Tibial nerve (tissue), 3 donors: Measurements from ENCODE around the gene FAAP24.
"Not testable (repeated sequence)": the region's sequence is repeated elsewhere in the genome, so short reads cannot be mapped to it uniquely, and the experiment has no call there.

Experiments
- EP300 ChIP-seq, 2 donors: sonication (generic); formaldehyde crosslinking; IDR thresholded peaks; one replicate each; pipeline ENCODE4 v1.6.1; 2017; ENCODE audit warnings: antibody characterized with exemption in 2 of 2, mild to moderate bottlenecking in 1 of 2
- POLR2A ChIP-seq, 2 donors: fragments of 450-650 bp; IDR thresholded peaks; one replicate each; pipeline ENCODE4 v1.6.1; 2017; ENCODE audit warnings: antibody characterized with exemption in 2 of 2, mild to moderate bottlenecking in 2 of 2, moderate library complexity in 2 of 2

- not testable (repeated sequence) for TF ChIP-seq POLR2A, EP300 (IDR thresholded peaks at IDR 0.05)
Measured at GRCh38 chr19:32941273-32941672, 30.8 kb upstream of the FAAP24 start.
